NOMO-1 treated with DMSO at 0.1 percent for 48 hours (cell line): ENCODE measurements around the gene SUMO2.

ENCODE experiments used
- DNase-seq: peaks from one replicate; lab custom pipeline; 2025; ENCODE audit not compliant: unreplicated experiment; lab: John Stamatoyannopoulos, UW

SUMO2 gene

GRCh38 chr17:75124819-75125162, 58.0 kb downstream of the SUMO2 start:
- DNase-seq: no peak

- DNase-seq: no peak
Observed at GRCh38 chr17:75124041-75124818, 58.5 kb downstream of the SUMO2 start.

- DNase-seq: no peak
Observed at GRCh38 chr17:75118307-75118706, 64.5 kb downstream of the SUMO2 start.

GRCh38 chr17:75116737-75117136, 66.0 kb downstream of the SUMO2 start:
- DNase-seq: no peak
